ENCODE measurements around the gene PRC1. TPM values are rescaled to one million over a fixed set of nuclear protein-coding genes. Genes with fewer than 3 reads are reported as not detected.

Gene PRC1
- total RNA-seq, 2 experiments from 2014 or later: 151 to 158 TPM

- Mint-ChIP-seq H3K36me3 (peaks cover 63% of the 10 kb centered on the region), H3K4me3 (no peak overlapping the region), H3K27me3 (no peaks in the 10 kb centered on the region), H3K9me3 (no peaks in the 10 kb centered on the region), H3K4me1 (ENCODE audit: low read depth) (no peaks in the 10 kb centered on the region), H3K27ac (no peak overlapping the region)
- intact Hi-C loops (cut with micrococcal nuclease): no loop called here
- DNase-seq: no peak
- ChIA-PET POLR2A (no interaction called here), CTCF (interaction anchor here (1.3 to 2.1 kb wide), 2 partner anchors 11 to 36 kb away, joined by 5 to 17 read pairs; no protein-coding TSS in a partner anchor)
These were observed 27.1 kb downstream of the PRC1 start for GRCh38 chr15:90967206-90967605.

GRCh38 chr15:90966262-90966661 lies 28.1 kb downstream of the PRC1 start:
- DNase-seq: no peak
- no peaks in the 10 kb centered on the region for H3K9me3 Mint-ChIP-seq
- CTCF ChIA-PET: interaction anchor here (1.3 to 2.1 kb wide), 2 partner anchors 10 to 35 kb away, joined by 5 to 17 read pairs; no protein-coding TSS in a partner anchor
- no peaks in the 10 kb centered on the region for H3K27me3 Mint-ChIP-seq
- intact Hi-C loops (cut with micrococcal nuclease): no loop called here
- POLR2A ChIA-PET: no interaction called here
- no peaks in the 10 kb centered on the region for H3K4me1 Mint-ChIP-seq (ENCODE audit: low read depth)
- no peak overlapping the region for H3K4me3 Mint-ChIP-seq
- H3K36me3 Mint-ChIP-seq: peaks cover 70% of the 10 kb centered on the region
- no peak overlapping the region for H3K27ac Mint-ChIP-seq

- peaks cover 5% of the 10 kb centered on the region for H3K4me1 Mint-ChIP-seq (ENCODE audit: low read depth)
- no peaks in the 10 kb centered on the region for H3K27me3 Mint-ChIP-seq
- no peak overlapping the region for H3K4me3 Mint-ChIP-seq
- no peak for DNase-seq
- H3K9me3 Mint-ChIP-seq: no peaks in the 10 kb centered on the region
- intact Hi-C loops (cut with micrococcal nuclease): no loop called here
- no peak overlapping the region for H3K27ac Mint-ChIP-seq
- peaks cover 46% of the 10 kb centered on the region for H3K36me3 Mint-ChIP-seq
- POLR2A ChIA-PET: interaction anchor here (0.6 kb wide), 1 partner anchor 679 kb away, joined by 4 read pairs; no protein-coding TSS in a partner anchor
- CTCF ChIA-PET: interaction anchor here (1.8 kb wide), 1 partner anchor 88 kb away, joined by 7 read pairs; no protein-coding TSS in a partner anchor
These were observed 32.3 kb downstream of the PRC1 start for GRCh38 chr15:90962021-90962420.

GRCh38 chr15:90960298-90961091 lies 33.8 kb downstream of the PRC1 start:
- Mint-ChIP-seq H3K4me3 (no peak overlapping the region), H3K27me3 (no peaks in the 10 kb centered on the region), H3K4me1 (ENCODE audit: low read depth) (peaks cover 10% of the 10 kb centered on the region), H3K27ac (no peak overlapping the region), H3K36me3 (peaks cover 36% of the 10 kb centered on the region), H3K9me3 (no peaks in the 10 kb centered on the region)
- ChIA-PET POLR2A (interaction anchor here (0.7 to 1.1 kb wide), 3 partner anchors 25 to 33 kb away, joined by 3 read pairs; partner anchors contain the start of genes PRC1 and UNC45A), CTCF (interaction anchor here (0.9 to 5.3 kb wide), 2 partner anchors 25 to 89 kb away, joined by 3 to 32 read pairs; partner anchors contain the start of gene UNC45A)
- no peak for DNase-seq
- intact Hi-C loops (cut with micrococcal nuclease): no loop called here

- H3K27me3 Mint-ChIP-seq: no peaks in the 10 kb centered on the region
- CTCF ChIA-PET: interaction anchor here (0.9 to 5.3 kb wide), 3 partner anchors 25 to 90 kb away, joined by 3 to 32 read pairs (median 31); partner anchors contain the start of gene UNC45A
- POLR2A ChIA-PET: interaction anchor here (0.7 to 1.1 kb wide), 3 partner anchors 25 to 34 kb away, joined by 3 read pairs; partner anchors contain the start of genes PRC1 and UNC45A
- H3K4me3 Mint-ChIP-seq: no peak overlapping the region
- DNase-seq: no peak
- H3K27ac Mint-ChIP-seq: no peak overlapping the region
- peaks cover 10% of the 10 kb centered on the region for H3K4me1 Mint-ChIP-seq (ENCODE audit: low read depth)
- intact Hi-C loops (cut with micrococcal nuclease): no loop called here
- H3K9me3 Mint-ChIP-seq: no peaks in the 10 kb centered on the region
- H3K36me3 Mint-ChIP-seq: peaks cover 31% of the 10 kb centered on the region
These were observed 34.4 kb downstream of the PRC1 start for GRCh38 chr15:90959894-90960293.

GRCh38 chr15:90959028-90959595 lies 35.2 kb downstream of the PRC1 start:
- DNase-seq: no peak
- intact Hi-C loops (cut with micrococcal nuclease): no loop called here
- ChIA-PET POLR2A (interaction anchor here (1.0 kb wide), 1 partner anchor 24 kb away, joined by 3 read pairs; the partner anchor contains the start of gene UNC45A), CTCF (interaction anchor here (4.0 to 5.3 kb wide), 3 partner anchors 74 to 313 kb away, joined by 26 to 32 read pairs (median 31); no protein-coding TSS in a partner anchor)
- peaks cover 12% of the 10 kb centered on the region for H3K4me1 Mint-ChIP-seq (ENCODE audit: low read depth)
- H3K36me3 Mint-ChIP-seq: peaks cover 32% of the 10 kb centered on the region
- no peak overlapping the region for H3K27ac Mint-ChIP-seq
- H3K4me3 Mint-ChIP-seq: no peak overlapping the region
- H3K27me3 Mint-ChIP-seq: no peaks in the 10 kb centered on the region
- H3K9me3 Mint-ChIP-seq: no peaks in the 10 kb centered on the region

GRCh38 chr15:90957791-90958190 lies 36.5 kb downstream of the PRC1 start:
- no peak for DNase-seq
- no peaks in the 10 kb centered on the region for H3K9me3 Mint-ChIP-seq
- intact Hi-C loops (cut with micrococcal nuclease): loop anchor here (2.0 kb wide), 1 partner anchor 313 kb away; no protein-coding TSS in a partner anchor
- ChIA-PET CTCF (interaction anchor here (0.7 to 7.7 kb wide), 9 partner anchors 9 to 315 kb away, joined by 3 to 106 read pairs (median 17); partner anchors contain the start of genes HDDC3 and UNC45A), POLR2A (interaction anchor here (0.9 to 1.3 kb wide), 3 partner anchors 21 to 27 kb away, joined by 3 to 5 read pairs (median 3); no protein-coding TSS in a partner anchor)
- peak overlapping the region; percentile 44 for H3K4me3 Mint-ChIP-seq
- H3K27ac Mint-ChIP-seq: no peak overlapping the region
- no peaks in the 10 kb centered on the region for H3K27me3 Mint-ChIP-seq
- H3K36me3 Mint-ChIP-seq: peaks cover 34% of the 10 kb centered on the region
- peaks cover 14% of the 10 kb centered on the region for H3K4me1 Mint-ChIP-seq (ENCODE audit: low read depth)

GRCh38 chr15:90957031-90957790 lies 37.1 kb downstream of the PRC1 start:
- CTCF ChIA-PET: interaction anchor here (0.7 to 7.7 kb wide), 20 partner anchors 9 to 315 kb away, joined by 3 to 106 read pairs (median 6); partner anchors contain the start of genes HDDC3, UNC45A and VPS33B
- no peaks in the 10 kb centered on the region for H3K9me3 Mint-ChIP-seq
- POLR2A ChIA-PET: interaction anchor here (0.9 to 1.3 kb wide), 3 partner anchors 22 to 28 kb away, joined by 3 to 5 read pairs (median 3); no protein-coding TSS in a partner anchor
- H3K4me1 Mint-ChIP-seq (ENCODE audit: low read depth): peaks cover 14% of the 10 kb centered on the region
- intact Hi-C loops (cut with micrococcal nuclease): loop anchor here (2.0 kb wide), 1 partner anchor 314 kb away; no protein-coding TSS in a partner anchor
- H3K27me3 Mint-ChIP-seq: no peaks in the 10 kb centered on the region
- DNase-seq: no peak
- H3K4me3 Mint-ChIP-seq: peak overlapping the region; percentile 44
- H3K27ac Mint-ChIP-seq: no peak overlapping the region
- peaks cover 36% of the 10 kb centered on the region for H3K36me3 Mint-ChIP-seq

- intact Hi-C loops (cut with micrococcal nuclease): loop anchor here (1.0 to 2.0 kb wide), 3 partner anchors 77 to 314 kb away; no protein-coding TSS in a partner anchor
- Mint-ChIP-seq H3K4me1 (ENCODE audit: low read depth) (peaks cover 14% of the 10 kb centered on the region), H3K27ac (peak overlapping the region; percentile 42), H3K36me3 (peaks cover 35% of the 10 kb centered on the region), H3K4me3 (peak overlapping the region; percentile 87), H3K9me3 (no peaks in the 10 kb centered on the region), H3K27me3 (no peaks in the 10 kb centered on the region)
- CTCF ChIA-PET: interaction anchor here (0.9 to 7.7 kb wide), 22 partner anchors 8 to 686 kb away, joined by 3 to 106 read pairs (median 6); partner anchors contain the start of genes HDDC3, UNC45A and VPS33B
- POLR2A ChIA-PET: interaction anchor here (1.3 to 3.7 kb wide), 3 partner anchors 22 to 53 kb away, joined by 5 to 28 read pairs (median 17); partner anchors contain the start of genes MAN2A2 and UNC45A
- DNase-seq: peak; percentile 66
These were observed 37.9 kb downstream of the PRC1 start for GRCh38 chr15:90956274-90957030.

GRCh38 chr15:90955624-90956273 lies 38.6 kb downstream of the PRC1 start:
- Mint-ChIP-seq H3K9me3 (no peaks in the 10 kb centered on the region), H3K4me3 (peak overlapping the region; percentile 87), H3K27me3 (no peaks in the 10 kb centered on the region), H3K4me1 (ENCODE audit: low read depth) (peaks cover 14% of the 10 kb centered on the region), H3K27ac (peak overlapping the region; percentile 94), H3K36me3 (peaks cover 28% of the 10 kb centered on the region)
- intact Hi-C loops (cut with micrococcal nuclease): loop anchor here (1.0 to 2.0 kb wide), 7 partner anchors 20 to 315 kb away; partner anchors contain the start of genes MAN2A2, PRC1, UNC45A and VPS33B
- DNase-seq: peak; percentile 25
- ChIA-PET CTCF (interaction anchor here (0.9 to 7.7 kb wide), 20 partner anchors 8 to 686 kb away, joined by 3 to 106 read pairs (median 8); partner anchors contain the start of genes HDDC3, UNC45A and VPS33B), POLR2A (interaction anchor here (1.5 to 3.7 kb wide), 3 partner anchors 21 to 53 kb away, joined by 5 to 28 read pairs (median 17); partner anchors contain the start of genes MAN2A2, PRC1 and UNC45A)
